Immature natural killer cell (primary cell): ENCODE measurements around the gene SEC24B. TPM values are rescaled to one million over a fixed set of nuclear protein-coding genes. Genes with fewer than 3 reads are reported as not detected.

ENCODE experiments used
- DNase-seq, 3 donors: peaks; one replicate each; pipeline ENCODE4 v3.0.0; 2022; ENCODE audit warnings: mixed read lengths in 1 of 3
- H3K27ac Mint-ChIP-seq, 6 donors: one replicate each; pipeline ENCODE4 v1.8.0; 2020; ENCODE audit warnings: mixed read lengths in 6 of 6, mild to moderate bottlenecking in 5 of 6, inconsistent platforms in 4 of 6, moderate library complexity in 3 of 6
- H3K27me3 Mint-ChIP-seq, 3 donors: one replicate each; pipeline ENCODE4 v1.8.0; 2020 to 2021; ENCODE audit warnings: low read depth in 3 of 3, mild to moderate bottlenecking in 3 of 3, mixed read lengths in 3 of 3, moderate library complexity in 3 of 3, inconsistent platforms in 1 of 3
- H3K36me3 Mint-ChIP-seq, 3 donors: one replicate each; pipeline ENCODE4 v1.8.0; 2020; ENCODE audit warnings: mixed read lengths in 3 of 3, inconsistent platforms in 2 of 3, mild to moderate bottlenecking in 2 of 3
- H3K4me1 Mint-ChIP-seq, 2 donors: one replicate each; pipeline ENCODE4 v1.8.0; 2020; ENCODE audit warnings: inconsistent platforms in 2 of 2, mild to moderate bottlenecking in 2 of 2, mixed read lengths in 2 of 2, moderate library complexity in 1 of 2
- H3K4me3 Mint-ChIP-seq, 5 donors: one replicate each; pipeline ENCODE4 v1.8.0; 2020; ENCODE audit warnings: mild to moderate bottlenecking in 5 of 5, mixed read lengths in 5 of 5, inconsistent platforms in 3 of 5, moderate library complexity in 3 of 5
- H3K9me3 Mint-ChIP-seq, 6 donors: one replicate each; pipeline ENCODE4 v1.8.0; 2020; ENCODE audit warnings: mild to moderate bottlenecking in 6 of 6, mixed read lengths in 6 of 6, inconsistent platforms in 4 of 6, moderate library complexity in 3 of 6
- polyA plus RNA-seq, 3 donors: library from polyadenylated mRNA; unstranded; fragments of 300-500 nt; fragmentation: Illumina TruSeq; gene quantifications; one replicate each; pipeline ENCODE4 v1.2.3, GENCODE V29; 2021

SEC24B gene
- polyA plus RNA-seq, 3 donors from 2014 or later: 5.3 to 17.8 (median 12.1) TPM

DNA sequence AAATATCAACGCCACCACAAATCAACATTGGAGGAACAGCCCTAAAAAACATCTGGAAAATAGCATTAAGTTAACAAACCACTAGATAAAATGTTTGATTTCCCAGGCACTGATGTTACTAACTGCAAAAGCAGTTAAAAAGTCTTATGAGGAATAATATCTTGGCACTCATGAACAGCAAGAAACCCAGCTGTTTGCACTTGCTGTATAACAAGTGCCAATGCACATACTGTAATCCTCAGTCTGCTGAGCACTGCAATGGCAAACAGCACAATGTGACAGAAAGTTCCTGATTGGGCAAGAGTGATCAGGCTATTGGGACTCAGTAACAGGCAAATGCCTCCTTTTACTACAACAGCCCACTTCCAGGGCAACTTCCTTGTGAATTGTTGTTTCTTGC is 20.8 kb upstream of the SEC24B start:
- Mint-ChIP-seq H3K4me3 (no peak overlapping the region), H3K36me3 (peaks cover 0 to 7% (median 0%) of the 10 kb centered on the region in 3 donors), H3K9me3 (no peaks in the 10 kb centered on the region), H3K27ac (no peak overlapping the region), H3K27me3 (peaks cover 0 to 2% (median 0%) of the 10 kb centered on the region in 3 donors), H3K4me1 (no peaks in the 10 kb centered on the region)
- DNase-seq: no peak

DNA sequence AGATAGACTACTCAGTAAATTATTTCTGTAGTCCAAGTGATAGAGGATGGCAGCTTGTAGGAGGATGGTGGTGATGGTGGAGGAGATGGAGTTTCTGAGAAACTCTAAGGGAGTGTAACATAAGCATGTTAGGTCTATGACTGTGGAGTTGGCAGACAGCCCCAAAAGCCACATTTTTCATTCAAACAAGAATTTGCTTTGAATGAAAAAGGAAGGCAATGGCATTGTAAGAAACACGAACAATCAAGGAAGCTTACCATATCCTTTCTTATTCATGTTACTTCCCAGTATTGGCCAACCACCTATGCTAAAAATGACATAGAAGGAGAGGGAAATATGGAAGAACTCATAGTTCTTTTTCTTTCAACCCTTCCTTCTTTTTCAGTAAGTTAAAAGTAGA is 18.7 kb upstream of the SEC24B start:
- H3K36me3 Mint-ChIP-seq: peaks cover 0 to 7% (median 4%) of the 10 kb centered on the region in 3 donors
- peaks cover 0 to 2% (median 2%) of the 10 kb centered on the region in 3 donors for H3K27me3 Mint-ChIP-seq
- H3K4me1 Mint-ChIP-seq: no peaks in the 10 kb centered on the region
- DNase-seq: no peak
- no peak overlapping the region for H3K4me3 Mint-ChIP-seq
- H3K9me3 Mint-ChIP-seq: no peaks in the 10 kb centered on the region
- no peak overlapping the region for H3K27ac Mint-ChIP-seq

DNA sequence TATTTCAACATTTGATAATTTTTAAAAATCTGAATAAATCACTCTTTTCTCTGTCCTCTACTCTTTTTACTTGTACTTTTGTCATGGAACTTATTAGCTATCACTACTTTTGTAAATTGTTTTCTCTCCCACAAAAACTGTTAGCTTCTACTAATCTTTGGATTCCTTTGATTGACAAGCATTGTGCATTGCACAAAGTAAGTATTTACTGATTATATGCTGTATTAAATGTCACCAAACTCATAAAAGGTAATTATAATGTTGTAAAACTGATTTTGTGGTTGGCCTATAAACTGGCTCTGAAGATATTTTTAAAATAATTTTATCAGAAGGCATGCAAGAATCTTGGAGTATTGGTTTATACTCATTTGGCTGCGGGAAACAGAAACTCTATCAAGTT is 15.0 kb upstream of the SEC24B start:
- Mint-ChIP-seq H3K4me3 (no peak overlapping the region), H3K27me3 (peaks cover 0 to 2% (median 2%) of the 10 kb centered on the region in 3 donors), H3K9me3 (no peaks in the 10 kb centered on the region), H3K27ac (no peak overlapping the region), H3K4me1 (no peaks in the 10 kb centered on the region), H3K36me3 (peaks cover 0 to 4% (median 0%) of the 10 kb centered on the region in 3 donors)
- no peak for DNase-seq

DNA sequence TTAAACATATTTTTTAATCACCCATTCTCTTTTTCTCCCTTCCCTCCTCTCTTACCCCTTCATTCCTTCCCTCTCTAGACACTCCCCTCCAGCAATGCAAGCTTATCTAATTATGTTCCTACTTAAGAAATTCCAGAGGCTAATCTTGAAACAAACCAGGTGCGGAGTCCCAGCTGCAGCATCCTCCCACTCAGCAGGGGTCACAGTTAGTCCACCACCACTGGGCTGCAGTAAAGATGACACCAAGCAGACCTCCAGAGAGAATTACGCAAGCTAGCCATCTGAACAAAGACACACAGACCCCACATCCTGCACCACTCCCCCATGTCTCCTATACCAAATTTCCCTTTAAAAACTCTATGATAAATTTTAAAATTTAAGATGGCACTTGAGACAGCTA is 13.9 kb upstream of the SEC24B start:
- peaks cover 0 to 4% (median 0%) of the 10 kb centered on the region in 3 donors for H3K36me3 Mint-ChIP-seq

DNA sequence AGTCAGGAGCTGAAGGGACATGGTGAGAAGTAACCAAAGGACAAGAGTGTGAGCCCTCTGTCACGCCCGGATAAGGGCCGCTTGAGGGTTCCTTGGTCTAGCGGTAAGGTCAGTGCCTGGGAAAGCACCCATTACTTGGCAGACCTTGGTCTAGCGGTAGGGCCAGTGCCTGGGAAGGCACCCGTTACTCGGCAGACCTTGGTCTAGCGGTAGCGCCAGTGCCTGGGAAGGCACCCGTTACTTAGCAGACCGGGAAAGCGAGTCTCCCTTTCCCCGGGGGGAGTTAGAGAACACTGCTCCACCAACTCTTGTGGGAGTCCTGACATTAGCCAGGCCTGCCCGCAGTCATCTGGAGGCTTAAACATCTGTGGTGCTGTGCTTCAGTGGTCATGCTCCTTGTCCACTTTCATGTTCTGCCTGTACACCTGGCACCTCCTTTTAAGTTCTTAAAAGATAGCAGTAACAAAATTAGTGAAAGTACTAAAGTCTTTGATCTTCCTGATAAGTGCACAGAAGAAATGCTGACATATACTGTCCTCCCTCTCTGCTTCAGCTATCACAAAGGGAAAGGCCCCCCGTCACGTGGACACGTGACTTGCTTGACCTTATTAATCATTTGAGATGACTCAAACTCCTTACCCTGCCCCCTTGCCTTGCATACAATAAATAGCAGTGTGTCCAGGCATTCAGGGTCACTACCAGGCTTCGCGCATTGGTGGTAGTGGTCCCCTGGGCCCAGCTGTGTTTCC is 9.3 kb upstream of the SEC24B start:
- H3K4me3 Mint-ChIP-seq: no peak overlapping the region
- H3K27ac Mint-ChIP-seq: no peak overlapping the region
- H3K36me3 Mint-ChIP-seq: peaks cover 0 to 3% (median 0%) of the 10 kb centered on the region in 3 donors
- no peaks in the 10 kb centered on the region for H3K4me1 Mint-ChIP-seq
- peaks cover 0 to 2% (median 2%) of the 10 kb centered on the region in 3 donors for H3K27me3 Mint-ChIP-seq
- no peak for DNase-seq
- H3K9me3 Mint-ChIP-seq: no peaks in the 10 kb centered on the region

More for the DNA sequence above, 13.9 kb upstream of the SEC24B start:
- no peak for DNase-seq
- Mint-ChIP-seq H3K27me3 (peaks cover 0 to 2% (median 2%) of the 10 kb centered on the region in 3 donors), H3K4me1 (no peaks in the 10 kb centered on the region), H3K4me3 (no peak overlapping the region), H3K27ac (peak overlapping the region in 1 of 6 donors; percentile 3), H3K9me3 (no peaks in the 10 kb centered on the region)

DNA sequence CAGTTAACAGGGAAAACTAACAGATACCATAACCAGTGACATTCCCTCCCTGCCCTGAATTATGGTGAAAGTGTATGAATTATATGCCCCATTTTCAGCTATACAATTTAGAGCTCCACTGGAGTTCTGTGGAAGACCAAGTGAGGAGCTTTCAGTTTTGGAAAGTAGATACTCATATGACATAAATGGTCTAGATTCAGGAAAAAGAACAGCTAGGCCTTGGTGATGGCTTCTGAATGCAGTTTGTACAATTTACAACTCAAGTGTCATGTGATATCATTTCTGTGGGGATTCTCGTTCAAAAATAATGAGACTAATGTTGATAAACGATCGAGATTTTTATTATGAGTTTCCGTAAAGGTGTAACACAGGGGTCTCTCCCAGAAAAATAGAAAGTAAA is 8.2 kb upstream of the SEC24B start:
- peaks cover 0 to 2% (median 0%) of the 10 kb centered on the region in 3 donors for H3K27me3 Mint-ChIP-seq

DNA sequence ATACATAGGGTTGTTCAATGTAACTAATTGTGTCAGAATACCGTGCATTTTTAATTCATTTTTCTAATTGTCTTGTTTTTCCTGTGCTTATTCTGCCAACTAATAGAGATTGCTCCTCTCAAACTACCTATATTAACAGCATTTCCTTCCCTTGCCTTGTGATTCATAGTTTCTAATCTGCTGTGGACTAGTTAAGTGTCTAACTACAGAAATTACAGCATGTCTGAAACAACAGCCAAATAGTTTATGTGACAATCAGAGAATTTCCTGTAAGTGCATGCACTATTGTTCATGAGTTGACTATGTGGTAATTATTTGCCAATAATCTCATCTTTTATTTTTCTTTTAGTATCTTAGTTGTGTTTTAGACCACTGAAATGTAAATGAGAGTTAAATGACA is 4.1 kb upstream of the SEC24B start:
- no peak for DNase-seq
- no peak overlapping the region for H3K27ac Mint-ChIP-seq
- H3K27me3 Mint-ChIP-seq: peaks cover 0 to 3% (median 2%) of the 10 kb centered on the region in 3 donors
- no peak overlapping the region for H3K4me3 Mint-ChIP-seq
- H3K36me3 Mint-ChIP-seq: peaks cover 3 to 9% (median 6%) of the 10 kb centered on the region in 3 donors
- peaks cover 17 to 19% of the 10 kb centered on the region in 2 donors for H3K4me1 Mint-ChIP-seq
- H3K9me3 Mint-ChIP-seq: no peaks in the 10 kb centered on the region

More for the DNA sequence above, 8.2 kb upstream of the SEC24B start:
- Mint-ChIP-seq H3K27ac (no peak overlapping the region), H3K4me3 (no peak overlapping the region), H3K36me3 (peaks cover 3 to 6% (median 3%) of the 10 kb centered on the region in 3 donors), H3K4me1 (no peaks in the 10 kb centered on the region), H3K9me3 (no peaks in the 10 kb centered on the region)
- DNase-seq: no peak

DNA sequence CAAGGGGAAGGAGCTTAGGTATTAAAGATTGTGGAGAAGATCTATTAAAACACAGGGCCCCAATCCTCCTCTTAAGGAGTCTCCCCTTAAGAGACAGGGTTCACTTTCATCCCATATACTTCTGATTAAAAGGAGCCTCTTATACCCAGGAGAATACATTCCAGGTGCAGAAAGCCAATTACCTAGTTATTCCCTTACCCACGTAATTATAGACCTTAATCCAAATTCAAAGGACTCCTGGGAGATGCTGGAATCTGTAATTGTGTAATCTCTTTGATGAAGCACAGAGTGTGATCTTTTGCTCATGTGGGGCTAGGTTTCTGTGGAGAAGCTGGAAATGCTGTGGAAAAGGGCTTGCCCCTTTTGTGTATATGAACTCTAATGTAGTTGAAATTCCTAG is 1.4 kb upstream of the SEC24B start:
- no peaks in the 10 kb centered on the region for H3K9me3 Mint-ChIP-seq

DNA sequence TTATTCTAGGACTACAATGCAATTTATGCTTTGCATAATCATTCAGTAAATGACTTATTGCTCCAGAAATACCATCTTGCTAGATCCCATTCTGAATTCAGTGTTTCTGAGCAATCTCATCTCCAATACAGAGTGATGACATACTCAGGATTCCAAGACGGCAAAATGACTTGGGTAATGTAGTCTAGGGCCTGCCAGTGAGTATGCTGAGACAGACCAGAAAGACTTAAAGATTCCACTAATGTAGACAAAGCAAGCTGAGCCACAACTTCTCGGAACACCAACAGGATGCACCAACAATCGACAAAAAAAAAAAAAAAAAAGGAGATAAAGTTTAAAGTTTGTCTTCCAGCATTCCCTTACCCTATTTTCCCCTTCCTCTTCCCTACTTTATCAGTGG is 919 bp upstream of the SEC24B start:
- Mint-ChIP-seq H3K36me3 (peaks cover 3 to 9% (median 6%) of the 10 kb centered on the region in 3 donors), H3K4me3 (peak overlapping the region; percentile 83 to 88 (median 85)), H3K9me3 (no peaks in the 10 kb centered on the region), H3K27me3 (peaks cover 0 to 3% (median 2%) of the 10 kb centered on the region in 3 donors), H3K27ac (peak overlapping the region; percentile 87 to 96 (median 94)), H3K4me1 (peaks cover 47 to 51% of the 10 kb centered on the region in 2 donors)
- peak in 1 of 3 donors; percentile 12 for DNase-seq

More for the DNA sequence above, 1.4 kb upstream of the SEC24B start:
- H3K36me3 Mint-ChIP-seq: peaks cover 3 to 9% (median 6%) of the 10 kb centered on the region in 3 donors
- peak overlapping the region; percentile 87 to 96 (median 94) for H3K27ac Mint-ChIP-seq
- H3K4me3 Mint-ChIP-seq: peak overlapping the region; percentile 83 to 88 (median 85)
- peaks cover 43 to 46% of the 10 kb centered on the region in 2 donors for H3K4me1 Mint-ChIP-seq
- no peak for DNase-seq
- H3K27me3 Mint-ChIP-seq: peaks cover 0 to 3% (median 2%) of the 10 kb centered on the region in 3 donors

DNA sequence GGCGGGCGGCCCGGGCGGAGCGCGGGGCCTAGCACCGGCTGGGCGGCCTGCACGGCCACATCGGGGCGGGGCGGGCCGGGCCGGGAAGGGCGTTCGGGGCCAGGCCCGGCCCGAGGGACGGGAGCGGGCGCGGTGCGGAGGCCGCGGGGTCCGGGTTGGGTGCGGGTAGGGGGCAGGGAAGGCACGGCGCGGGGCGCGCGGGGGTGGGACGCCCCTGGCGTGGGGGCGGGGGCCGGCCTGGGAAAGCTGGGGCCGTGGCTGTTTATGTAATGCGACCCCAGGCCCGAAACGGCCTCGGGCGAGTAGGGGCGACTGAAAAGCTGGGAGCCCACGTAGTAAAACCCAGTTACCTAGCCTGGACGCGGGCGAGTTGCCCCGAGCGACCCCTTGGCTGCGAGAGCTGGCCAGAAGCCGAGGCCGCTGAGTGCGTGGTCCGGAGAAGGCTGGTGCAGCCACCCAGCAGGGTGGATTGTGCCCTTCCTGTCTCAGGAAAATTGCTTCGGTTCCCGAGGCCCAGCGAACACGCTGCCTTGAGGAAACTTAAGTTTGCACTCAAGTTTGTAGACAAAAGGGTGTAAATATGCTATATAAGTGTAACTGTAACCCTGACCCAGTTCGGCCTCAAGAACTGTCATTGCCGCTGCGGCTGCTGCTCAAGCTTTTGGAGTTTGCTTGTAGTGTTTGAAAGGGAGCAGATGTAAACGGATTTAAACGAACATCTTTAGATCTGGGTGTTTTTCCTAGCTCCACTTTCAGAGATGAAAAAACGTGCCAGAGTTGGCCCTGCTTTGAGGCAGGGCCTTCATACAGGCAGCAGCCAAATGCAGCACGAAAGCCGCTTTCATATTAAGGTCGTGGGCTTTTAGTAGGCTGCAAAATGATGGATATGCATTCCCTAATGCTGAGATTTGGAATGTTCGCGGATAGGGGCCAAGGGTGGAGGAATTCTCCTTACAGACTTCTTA is 674 bp downstream of the SEC24B start:
- peak in 2 of 3 donors; percentile 22 to 28 for DNase-seq
- Mint-ChIP-seq H3K9me3 (no peaks in the 10 kb centered on the region), H3K27ac (peak overlapping the region; percentile 80 to 94 (median 92)), H3K36me3 (peaks cover 0 to 9% (median 6%) of the 10 kb centered on the region in 3 donors), H3K4me1 (peaks cover 60 to 67% of the 10 kb centered on the region in 2 donors), H3K4me3 (peak overlapping the region; percentile 81 to 89 (median 87)), H3K27me3 (peaks cover 0 to 3% (median 2%) of the 10 kb centered on the region in 3 donors)

DNA sequence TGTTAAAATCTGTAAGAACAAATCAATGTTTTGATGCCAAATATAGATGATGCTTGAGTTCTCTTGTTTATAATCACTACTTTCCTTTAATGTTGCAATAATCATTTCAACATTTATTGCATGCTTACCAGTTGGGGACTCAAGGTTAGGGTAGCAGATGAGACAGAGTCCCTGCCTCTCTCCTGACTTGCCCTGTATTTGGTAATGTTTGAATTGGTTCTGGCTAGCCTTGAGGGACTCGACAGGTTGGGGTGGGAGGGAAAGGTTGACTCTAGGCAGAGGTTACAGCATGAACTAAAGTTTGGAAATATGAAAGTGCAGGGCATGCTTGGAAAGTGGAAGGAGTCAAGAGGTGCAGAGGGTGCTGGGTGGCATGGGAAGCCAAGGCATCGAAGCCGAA is 2.0 kb downstream of the SEC24B start:
- Mint-ChIP-seq H3K36me3 (peaks cover 0 to 4% (median 0%) of the 10 kb centered on the region in 3 donors), H3K4me1 (peaks cover 64 to 76% of the 10 kb centered on the region in 2 donors)
- DNase-seq: no peak

DNA sequence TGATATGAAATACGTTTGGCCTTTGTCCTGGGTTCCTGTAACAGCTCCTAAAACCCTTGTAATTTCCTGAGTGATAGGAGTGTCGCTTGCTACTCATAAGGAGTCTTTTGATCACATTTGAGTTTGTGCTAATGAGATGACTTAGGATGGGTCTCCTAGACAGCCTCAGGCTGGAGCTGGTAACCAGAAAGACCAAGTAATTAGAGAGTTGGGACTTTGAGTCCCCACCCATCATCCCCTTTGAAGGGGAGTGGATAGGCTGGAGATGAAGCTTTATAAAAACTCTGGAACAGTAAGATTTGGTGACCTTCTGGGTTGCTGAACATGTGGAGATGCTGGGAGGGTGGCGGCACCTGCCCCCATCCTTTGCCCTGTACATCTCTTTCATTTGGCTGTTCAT is 2.9 kb downstream of the SEC24B start:
- H3K27ac Mint-ChIP-seq: peak overlapping the region in 4 of 6 donors; percentile 76 to 94 (median 78)
- no peaks in the 10 kb centered on the region for H3K36me3 Mint-ChIP-seq
- peak overlapping the region in 3 of 5 donors; percentile 6 to 35 (median 19) for H3K4me3 Mint-ChIP-seq
- no peaks in the 10 kb centered on the region for H3K9me3 Mint-ChIP-seq
- DNase-seq: no peak
- peaks cover 70 to 85% of the 10 kb centered on the region in 2 donors for H3K4me1 Mint-ChIP-seq
- peaks cover 0 to 3% (median 2%) of the 10 kb centered on the region in 3 donors for H3K27me3 Mint-ChIP-seq

More for the DNA sequence above, 2.0 kb downstream of the SEC24B start:
- Mint-ChIP-seq H3K4me3 (peak overlapping the region; percentile 0 to 89 (median 81)), H3K27me3 (peaks cover 0 to 3% (median 2%) of the 10 kb centered on the region in 3 donors), H3K27ac (peak overlapping the region; percentile 80 to 94 (median 92)), H3K9me3 (no peaks in the 10 kb centered on the region)

DNA sequence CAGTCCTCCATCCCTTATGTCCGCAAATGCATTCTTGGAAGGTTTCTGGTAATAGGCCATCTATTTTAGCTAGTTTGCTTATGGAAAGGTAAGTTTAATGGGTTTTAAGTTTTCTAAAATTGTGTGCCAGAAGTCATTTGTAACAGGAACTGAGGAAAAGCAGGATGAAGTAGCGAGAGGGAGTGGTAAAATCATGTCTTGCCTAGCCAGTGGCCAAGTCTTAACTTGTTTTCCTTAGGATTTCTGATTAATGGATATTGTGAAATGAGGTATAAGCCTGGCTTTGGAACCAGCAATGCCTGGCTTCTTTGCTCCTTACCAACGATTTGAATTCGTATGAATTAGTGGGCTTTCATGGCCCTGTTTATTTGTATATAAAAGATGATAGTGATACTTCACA is 7.3 kb downstream of the SEC24B start:
- no peaks in the 10 kb centered on the region for H3K9me3 Mint-ChIP-seq
- DNase-seq: no peak
- H3K36me3 Mint-ChIP-seq: peaks cover 1 to 6% (median 5%) of the 10 kb centered on the region in 3 donors
- no peak overlapping the region for H3K4me3 Mint-ChIP-seq
- no peaks in the 10 kb centered on the region for H3K27me3 Mint-ChIP-seq
- H3K4me1 Mint-ChIP-seq: peaks cover 64 to 87% of the 10 kb centered on the region in 2 donors
- no peak overlapping the region for H3K27ac Mint-ChIP-seq
